HG03064 (cell line): ENCODE measurements around the gene RAB9B.
"Not testable (repeated sequence)": the region's sequence is repeated elsewhere in the genome, so short reads cannot be mapped to it uniquely, and the experiment has no call there.

Source experiments
- ATAC-seq: cut with Tn5 transposase; IDR thresholded peaks from one replicate; pipeline ENCODE4 v1.9.1; 2021; ENCODE audit warnings: low read depth; ENCODE audit not compliant: unreplicated experiment

RAB9B gene

DNA sequence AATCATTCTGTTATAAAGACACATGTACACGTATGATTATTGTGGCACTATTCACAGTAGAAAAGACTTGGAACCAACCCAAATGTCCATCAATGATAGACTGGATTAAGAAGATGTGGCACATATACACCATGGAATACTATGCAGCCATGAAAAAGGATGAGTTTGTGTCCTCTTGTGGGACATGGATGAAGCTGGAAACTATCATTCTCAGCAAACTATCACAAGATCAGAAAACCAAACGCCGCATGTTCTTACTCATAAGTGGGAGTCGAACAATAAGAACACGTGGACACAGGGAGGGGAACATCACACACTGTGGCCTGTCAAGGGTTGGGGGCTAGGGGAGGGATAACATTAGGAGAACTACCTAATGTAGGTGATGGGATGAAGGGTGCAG, 15.0 kb downstream of the RAB9B start:
- not testable (repeated sequence) for ATAC-seq

GRCh38 chrX:103811858-103812257, 20.2 kb downstream of the RAB9B start:
- ATAC-seq = no peak

DNA sequence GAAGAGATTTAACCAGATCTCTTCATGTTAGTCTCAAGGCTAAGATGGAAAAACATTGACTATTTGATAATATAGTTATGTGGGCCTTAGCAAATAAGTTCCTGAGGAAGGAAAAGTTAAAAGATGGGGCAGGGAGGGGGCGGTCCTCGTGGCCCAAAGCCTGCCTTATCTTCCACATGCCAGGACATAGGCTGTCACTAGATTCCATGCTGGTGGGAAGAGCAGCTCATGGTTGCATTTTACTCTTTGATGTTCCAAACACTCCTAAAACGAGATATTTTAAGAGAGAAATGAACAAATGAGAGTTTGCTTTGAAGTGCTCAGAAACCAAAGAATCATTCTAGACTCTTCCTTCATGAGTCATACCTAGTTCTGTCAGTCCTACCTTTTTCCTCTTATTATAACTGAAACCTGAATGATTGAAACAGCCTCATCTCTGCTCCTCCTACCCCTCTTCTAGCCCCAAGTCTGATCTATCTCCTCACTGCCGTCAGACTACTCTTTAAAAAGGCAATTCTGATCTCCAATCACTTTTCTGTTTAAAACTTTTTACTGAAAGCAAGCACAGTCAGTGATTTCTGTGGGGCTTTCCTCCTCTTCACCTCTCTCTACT, 25.1 kb downstream of the RAB9B start:
- no peak for ATAC-seq

DNA sequence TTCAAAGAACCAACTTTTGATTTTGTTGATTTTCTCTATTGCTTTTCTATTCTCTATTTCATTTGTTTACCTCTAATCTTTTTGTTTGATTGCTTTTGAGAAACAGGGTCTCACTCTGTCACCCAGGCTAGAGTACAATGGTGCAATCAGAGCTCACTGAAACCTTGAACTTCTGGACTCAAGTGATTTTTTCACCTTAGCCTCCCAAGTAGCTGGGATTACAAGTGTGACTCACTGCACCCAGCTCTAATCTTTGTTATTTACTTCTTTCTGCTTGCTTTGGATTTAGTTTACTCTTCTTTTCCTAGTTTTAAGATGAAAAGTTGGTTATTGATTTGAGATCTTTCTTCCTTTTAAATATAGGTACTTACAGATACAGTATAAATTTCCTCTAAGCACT, 26.2 kb downstream of the RAB9B start:
- ATAC-seq = no peak

DNA sequence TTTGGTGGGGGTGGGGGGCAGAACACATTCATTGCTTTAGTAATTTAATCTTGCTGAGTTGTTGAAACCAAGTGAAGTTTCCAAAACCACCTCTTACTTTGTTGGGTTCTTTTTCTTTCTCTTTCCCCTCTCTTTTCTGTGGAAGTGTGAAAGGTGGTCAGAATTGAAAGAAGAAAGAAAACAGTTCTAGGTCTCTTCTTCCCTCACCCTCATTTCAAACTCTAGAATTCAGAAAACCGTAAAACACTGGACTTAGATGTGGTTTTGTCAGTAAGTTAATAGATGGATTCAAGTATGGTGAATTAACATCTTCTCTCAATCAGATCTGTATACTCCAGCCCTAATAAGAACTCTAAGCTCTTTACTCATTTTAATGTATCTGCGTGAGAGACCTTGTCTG, 31.7 kb downstream of the RAB9B start:
- no peak for ATAC-seq

DNA sequence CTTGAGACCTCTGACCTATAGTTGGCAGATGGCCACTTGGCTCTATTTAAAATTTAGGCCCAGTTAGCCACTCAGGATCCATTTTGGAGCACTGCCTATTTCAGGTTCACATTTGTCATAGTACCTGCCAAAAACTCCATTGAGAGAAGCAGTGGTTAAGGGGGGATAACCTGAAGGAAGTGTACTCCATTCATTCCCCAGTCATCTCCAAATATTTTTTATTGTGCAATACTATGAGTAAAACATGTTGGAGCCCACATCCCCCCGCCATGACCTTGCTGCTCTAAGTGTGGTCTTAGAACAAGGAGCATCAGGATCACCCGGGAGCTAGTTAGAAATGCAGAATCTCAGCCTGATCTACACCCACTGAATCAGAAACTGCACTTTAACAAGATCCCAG, 34.4 kb downstream of the RAB9B start:
- no peak for ATAC-seq

GRCh38 chrX:103794119-103794518, 37.9 kb downstream of the RAB9B start:
- no peak for ATAC-seq

- ATAC-seq = no peak
Observed at GRCh38 chrX:103793545-103793940, 38.5 kb downstream of the RAB9B start.

GRCh38 chrX:103792916-103793544, 39.0 kb downstream of the RAB9B start:
- ATAC-seq = no peak

DNA sequence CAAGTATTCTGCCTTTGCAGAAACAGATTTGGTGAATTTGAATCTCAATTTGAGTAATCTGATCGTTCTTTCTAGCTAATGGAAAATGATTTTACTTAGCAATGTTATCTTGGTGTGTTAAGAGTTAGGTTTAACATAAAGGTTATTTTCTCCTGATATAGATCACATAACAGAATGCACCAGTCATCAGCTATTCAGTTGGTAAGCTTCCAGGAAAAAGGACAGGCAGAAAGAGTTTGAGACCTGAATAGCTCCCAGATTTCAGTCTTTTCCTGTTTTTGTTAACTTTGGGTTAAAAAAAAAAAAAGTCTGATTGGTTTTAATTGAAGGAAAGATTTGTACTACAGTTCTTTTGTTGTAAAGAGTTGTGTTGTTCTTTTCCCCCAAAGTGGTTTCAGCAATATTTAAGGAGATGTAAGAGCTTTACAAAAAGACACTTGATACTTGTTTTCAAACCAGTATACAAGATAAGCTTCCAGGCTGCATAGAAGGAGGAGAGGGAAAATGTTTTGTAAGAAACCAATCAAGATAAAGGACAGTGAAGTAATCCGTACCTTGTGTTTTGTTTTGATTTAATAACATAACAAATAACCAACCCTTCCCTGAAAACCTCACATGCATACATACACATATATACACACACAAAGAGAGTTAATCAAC, 40.1 kb downstream of the RAB9B start:
- ATAC-seq = no peak

GRCh38 chrX:103791228-103791627, 40.8 kb downstream of the RAB9B start:
- ATAC-seq = no peak

- no peak for ATAC-seq
Observed at GRCh38 chrX:103789004-103789403, 43.1 kb downstream of the RAB9B start.

DNA sequence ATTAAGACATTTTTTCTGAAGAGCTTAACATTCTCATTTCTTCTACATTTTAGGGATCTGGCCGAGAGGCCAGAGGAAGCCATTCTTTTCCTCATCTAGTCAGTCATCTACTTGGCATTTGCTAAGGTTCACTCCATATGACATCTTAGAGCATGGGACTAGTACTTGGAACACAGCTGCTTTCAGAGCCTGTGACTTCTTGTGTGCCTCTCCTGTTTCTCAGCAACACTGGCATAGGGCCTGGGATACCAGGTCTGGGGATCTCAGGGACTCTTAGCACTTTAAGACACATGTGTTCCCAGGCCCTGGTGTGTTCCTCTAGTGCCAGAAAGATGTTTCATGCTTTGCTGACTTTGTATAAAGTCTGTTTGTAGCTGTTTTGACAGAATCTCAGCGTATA, 48.1 kb downstream of the RAB9B start:
- ATAC-seq = no peak

DNA sequence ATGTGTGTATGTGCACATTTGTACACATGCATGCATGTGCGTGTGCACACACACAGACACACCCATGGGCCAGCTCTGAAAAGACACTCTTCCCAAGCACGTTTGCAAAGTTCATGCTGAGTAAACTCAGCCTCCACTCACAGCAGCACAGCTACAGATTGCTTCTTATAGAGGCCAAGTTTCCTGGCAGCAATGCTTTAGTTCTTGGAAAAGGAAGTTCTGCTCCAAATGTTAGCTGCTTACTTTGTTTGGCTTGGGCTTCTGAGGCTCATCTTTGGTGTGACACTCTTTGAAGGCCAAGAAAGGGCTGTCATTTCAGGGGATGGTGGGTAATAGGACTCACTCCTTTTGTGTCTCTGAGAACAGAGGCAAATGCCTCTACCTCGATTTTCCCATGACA, 48.9 kb downstream of the RAB9B start:
- ATAC-seq = no peak

GRCh38 chrX:103782640-103783039, 49.4 kb downstream of the RAB9B start:
- ATAC-seq = no peak

- no peak for ATAC-seq
Observed at GRCh38 chrX:103781706-103782105, 50.4 kb downstream of the RAB9B start.

- ATAC-seq = no peak
Observed at GRCh38 chrX:103781062-103781402, 51.0 kb downstream of the RAB9B start.

DNA sequence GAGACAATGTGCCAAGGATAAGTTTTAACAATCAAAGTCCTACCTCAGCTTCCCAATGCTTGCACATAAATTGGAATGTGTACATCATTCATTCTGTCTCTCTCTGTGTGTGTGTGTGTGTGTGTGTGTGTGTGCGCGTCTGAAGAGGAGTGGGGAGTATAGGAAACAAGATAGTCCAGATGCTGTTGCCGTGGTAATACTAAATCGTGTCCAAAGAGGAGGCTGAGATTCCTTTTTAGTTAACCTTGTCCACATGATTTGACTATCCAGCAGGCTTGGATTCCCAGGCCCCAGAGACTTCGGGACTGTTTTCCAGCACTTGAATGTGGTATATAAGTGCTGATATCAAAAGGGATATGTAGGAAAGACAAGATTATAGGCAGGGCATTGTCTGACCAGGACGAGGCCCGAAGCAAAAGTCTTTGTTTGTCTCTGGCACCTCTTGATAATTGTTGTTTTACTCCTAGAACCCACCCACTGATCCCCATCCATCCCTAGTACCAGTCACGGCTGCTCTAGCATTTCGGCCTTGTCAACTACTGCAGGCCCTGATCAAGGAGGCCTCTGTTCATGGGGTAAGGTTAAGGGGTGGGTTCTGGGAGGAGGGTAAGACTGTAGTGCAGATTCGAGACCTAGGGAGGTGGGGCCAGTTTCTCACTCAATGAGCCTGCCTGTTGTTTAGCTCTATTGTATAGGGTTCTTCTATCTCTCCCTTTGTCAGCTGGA, 51.6 kb downstream of the RAB9B start:
- ATAC-seq = no peak

- ATAC-seq = no peak
Observed at GRCh38 chrX:103779141-103779789, 52.8 kb downstream of the RAB9B start.

GRCh38 chrX:103776546-103776945, 55.5 kb downstream of the RAB9B start, which contains the start of gene PLP1:
Gene PLP1, plus strand, starts transcription at chrX:103776840. Its CDS starts 156 bp downstream, at chrX:103776996.
- ATAC-seq = no peak

GRCh38 chrX:103774070-103774642, 57.9 kb downstream of the RAB9B start:
- no peak for ATAC-seq
